Activated CD8-positive, alpha-beta memory T cell treated with anti-CD3 and anti-CD28 coated beads for 4 hours (primary cell): ENCODE measurements around the gene DNAH10.

Experiments used
- DNase-seq, 2 donors: peaks; one replicate each; pipeline ENCODE4 v3.0.0-alpha.2; 2020; ENCODE audit warnings: low read depth in 2 of 2

Gene DNAH10

DNA sequence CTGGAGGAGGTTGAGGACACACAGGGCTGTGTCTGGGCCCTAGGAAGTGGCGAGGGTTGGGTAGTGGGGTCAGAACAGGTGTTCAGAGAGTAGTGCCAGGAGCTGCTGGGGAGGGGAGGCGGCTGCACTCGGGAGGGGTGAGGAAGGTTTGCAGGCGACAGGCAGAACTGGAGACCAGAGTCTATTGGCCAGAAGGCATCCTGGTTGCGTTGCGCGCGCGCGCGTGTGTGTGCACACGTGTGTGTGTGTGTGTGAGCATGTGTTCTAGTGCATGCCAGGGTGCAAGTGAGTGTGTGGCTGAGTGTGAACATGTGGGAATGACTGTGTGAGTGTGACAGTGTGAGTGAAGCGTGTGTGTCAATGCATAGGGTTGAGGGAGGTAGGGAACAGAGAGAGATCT lies 124.2 kb downstream of the DNAH10 start:
- DNase-seq, result no peak

DNA sequence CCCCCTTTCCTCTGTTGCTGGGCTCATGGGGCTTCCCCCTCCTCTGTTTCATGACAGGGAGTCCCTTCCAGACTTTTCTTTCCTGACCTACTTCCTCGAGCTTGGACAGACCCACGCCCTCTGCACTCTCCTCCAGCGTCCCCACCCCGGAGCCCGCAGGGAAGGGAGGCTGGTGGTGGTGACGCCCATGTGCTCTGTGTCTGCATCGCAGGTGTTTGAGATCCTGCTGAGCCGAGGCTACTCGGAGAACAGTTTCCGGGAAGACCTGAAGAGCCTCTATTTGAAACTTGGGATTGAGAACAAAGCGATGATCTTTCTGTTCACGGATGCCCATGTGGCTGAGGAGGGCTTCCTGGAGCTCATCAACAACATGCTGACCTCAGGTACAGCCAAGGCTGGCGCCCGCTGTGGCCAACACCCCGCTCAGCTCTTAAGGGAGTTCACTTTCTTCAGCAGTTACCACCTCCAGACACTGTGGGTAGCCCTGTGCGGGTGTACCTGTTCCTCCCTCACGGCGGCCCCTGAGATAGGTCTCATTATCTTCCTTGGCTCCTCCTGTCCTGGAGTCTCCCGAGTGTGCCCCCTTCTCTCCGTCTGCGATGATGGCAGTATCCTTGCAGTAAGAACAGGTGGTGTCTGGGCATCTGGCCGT lies 125.0 kb downstream of the DNAH10 start:
- no peak for DNase-seq

DNA sequence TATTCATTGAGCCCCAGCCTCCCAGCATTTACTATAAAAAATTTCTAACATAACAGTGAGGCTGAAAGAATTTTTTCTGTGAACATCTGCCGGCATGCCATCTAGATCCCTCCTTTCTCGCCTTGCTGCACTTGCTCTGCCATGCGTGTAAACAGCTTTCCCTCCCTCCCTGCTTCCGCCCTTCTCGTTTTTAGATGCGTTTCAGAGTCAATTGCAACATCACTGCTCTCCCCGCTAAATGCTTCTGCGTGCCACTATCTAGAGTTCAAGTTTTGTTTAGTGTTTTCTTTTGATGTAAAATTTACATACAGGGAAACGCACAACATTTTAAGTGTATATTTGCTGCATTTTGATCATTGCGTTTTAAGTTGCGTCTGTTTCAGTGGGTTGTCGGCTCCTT lies 126.9 kb downstream of the DNAH10 start:
- DNase-seq, result no peak

DNA sequence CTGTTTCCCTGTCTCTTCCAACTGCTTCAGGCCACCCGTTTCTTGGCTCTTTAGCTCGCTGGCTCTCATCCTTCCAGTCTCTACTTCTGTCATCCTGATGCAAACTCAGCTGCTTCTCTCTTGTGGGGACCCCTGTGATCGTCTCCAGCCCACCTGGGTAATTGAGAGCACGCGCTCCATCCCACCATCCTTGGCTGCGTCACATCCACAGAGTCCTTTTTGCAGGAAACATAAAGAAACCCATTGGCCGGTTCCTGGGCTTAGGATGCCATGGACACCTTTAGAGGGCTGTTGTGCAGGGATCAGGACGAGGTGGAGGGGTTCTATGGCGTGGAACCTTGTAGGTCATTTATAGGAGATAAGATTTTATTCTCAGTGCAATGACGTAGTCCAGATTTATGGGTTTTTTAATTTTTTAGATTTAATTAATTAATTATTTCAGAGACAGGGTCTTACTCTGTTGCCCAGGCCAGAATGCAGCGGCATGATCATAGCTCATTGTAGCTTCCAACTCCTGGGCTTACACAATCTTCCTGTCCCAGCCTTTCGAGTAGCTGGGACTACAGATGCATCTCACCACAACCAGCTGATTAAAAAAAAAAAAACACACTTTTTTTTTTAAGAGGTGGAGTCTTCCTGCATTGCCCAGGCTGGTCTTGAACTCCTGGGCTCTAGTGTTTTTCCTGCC lies 127.9 kb downstream of the DNAH10 start:
- no peak for DNase-seq

DNA sequence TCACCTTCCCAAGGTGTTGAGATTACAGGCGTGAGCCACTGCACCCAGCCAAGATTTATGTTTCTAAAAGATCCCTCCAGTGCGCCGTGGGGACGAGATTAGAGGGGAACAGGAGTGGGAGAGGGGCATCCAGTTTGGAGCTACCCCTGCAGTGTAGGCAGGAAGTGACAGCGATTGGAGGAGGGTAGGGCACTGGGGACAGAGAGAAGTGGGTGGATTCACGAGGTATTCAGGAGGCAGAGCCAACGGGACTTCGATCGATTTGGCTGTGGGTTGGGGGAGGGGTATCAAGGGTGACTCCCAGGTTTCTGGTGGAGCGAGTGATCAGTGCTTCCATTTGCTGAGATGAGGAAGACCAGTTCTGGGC lies 128.4 kb downstream of the DNAH10 start:
- DNase-seq, result no peak

DNA sequence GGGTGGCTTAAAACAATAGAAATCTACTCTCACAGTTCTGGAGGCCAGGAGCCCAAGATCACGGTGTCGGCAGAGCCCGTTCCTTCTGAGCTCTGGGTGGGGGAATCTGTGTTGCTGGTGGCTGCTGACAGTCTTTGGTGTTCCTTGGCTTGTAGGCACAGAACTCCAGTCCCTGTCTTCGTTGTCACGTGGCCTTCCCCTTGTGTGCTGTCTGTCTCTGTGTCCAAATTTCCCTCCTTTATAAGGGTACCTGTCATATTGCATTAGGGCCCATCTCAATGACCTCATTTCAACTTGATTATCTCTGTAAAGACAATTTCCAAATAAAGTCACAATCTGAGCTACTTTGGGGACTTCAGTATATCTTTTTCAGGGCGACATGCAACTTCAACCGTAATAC lies 128.9 kb downstream of the DNAH10 start:
- DNase-seq, result no peak

DNA sequence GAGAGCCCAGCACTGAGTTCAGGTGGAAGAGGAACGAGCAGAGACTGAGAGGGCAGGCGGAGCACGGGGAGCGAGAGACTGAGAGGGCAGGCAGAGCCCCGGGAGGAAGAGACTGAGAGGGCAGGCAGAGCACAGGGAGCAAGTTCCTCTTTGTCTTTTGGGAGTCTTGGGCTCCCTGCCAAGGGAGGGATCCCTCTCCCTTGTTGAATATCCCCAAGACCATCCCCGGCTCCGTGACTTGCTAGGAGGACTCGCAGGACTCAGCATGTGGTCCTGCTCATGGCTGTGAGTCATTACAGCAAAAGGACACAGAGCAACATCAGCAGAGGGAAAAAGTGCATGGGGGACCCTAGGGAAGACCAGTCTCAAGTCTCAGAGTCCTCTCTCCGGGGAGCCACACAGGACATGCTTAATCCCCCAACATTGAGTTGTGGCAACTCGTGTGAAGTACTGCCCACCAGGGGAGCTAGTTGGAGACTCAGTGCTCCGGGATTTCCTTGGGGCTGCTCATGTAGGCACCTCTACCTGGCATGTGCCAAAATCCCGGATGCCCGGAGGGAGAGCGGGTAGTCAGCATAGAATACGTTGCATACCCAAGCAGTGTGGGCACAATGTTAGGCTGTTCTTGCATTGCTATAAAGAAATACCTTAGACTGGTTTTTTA lies 129.5 kb downstream of the DNAH10 start:
- DNase-seq, result no peak

DNA sequence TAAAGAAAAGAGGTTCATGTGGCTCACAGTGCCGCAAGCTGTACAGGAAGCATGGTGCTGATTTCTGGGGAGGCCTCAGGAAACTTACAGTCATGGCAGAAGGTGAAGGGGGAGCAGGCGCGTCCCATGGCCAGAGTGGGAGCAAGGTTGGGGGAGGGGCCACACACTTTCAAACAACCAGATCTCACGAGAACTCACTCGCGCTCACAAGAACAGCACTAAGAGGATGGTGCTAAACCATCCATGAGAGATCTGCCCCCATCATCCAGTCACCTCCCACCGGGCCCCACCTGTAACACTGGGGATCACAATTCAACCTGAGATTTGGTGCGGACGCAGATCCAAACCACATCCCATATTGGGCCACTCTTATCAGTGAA lies 130.1 kb downstream of the DNAH10 start:
- no peak for DNase-seq

DNA sequence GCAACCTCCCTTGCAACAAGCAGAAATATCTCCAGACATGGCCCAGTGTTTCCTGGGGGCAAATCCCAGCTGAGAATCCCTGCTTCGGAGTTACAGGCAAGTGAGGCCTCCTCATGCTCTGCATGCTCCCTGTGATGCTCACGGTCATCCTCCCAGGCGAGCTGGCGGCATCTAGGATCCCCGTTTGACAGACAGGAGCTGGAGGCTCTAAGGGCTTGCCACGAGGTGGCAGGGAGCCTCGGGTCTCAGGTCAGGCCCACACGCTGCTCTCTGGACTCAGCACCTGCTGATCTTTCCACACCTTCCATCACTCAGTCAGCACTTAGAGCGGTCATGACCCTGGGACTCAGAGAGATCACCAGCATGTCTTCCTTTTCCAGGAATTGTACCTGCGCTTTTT lies 130.8 kb downstream of the DNAH10 start:
- DNase-seq, result no peak

DNA sequence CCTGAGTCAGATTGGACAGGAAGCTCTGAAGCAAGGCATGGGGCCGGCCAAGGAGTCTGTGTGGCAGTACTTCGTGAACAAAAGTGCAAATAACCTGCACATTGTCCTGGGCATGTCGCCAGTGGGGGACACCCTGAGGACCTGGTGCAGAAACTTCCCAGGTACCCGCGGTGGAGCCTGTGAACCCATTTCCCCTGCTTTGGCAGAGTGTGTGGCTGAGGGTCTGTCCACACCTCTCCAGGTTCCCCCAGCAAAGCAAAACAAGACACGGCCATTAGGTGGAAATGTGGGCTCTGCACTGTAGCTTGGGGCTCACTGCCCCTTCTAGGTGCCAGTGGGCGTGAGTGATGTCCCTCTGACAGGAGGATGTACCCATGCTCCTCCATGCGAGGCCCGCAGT lies 131.2 kb downstream of the DNAH10 start:
- no peak for DNase-seq

DNA sequence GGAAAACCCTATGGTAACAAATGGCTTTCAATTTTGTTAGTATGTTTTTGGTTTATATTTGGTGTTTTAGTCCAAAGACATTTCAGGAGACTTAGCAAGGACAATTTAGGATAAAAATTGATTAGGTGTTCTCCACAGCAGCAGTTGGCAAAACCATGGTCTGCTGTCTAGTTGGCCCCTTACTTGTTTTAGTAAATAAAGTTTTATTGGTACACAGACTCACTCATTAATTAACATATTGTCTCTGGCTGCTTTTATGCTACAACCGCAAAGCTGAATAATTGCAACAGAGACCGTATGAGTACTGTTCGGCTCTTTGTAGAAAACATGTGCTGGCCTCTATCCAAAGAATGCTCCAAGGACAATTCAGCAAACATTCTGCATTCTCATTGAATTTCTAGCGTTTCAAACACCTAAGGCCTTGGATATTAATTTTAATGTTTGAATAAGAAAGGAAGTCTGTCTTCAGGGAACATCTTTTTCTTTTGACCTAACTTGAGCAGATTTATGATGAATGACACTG lies 132.8 kb downstream of the DNAH10 start:
- no peak for DNase-seq

DNA sequence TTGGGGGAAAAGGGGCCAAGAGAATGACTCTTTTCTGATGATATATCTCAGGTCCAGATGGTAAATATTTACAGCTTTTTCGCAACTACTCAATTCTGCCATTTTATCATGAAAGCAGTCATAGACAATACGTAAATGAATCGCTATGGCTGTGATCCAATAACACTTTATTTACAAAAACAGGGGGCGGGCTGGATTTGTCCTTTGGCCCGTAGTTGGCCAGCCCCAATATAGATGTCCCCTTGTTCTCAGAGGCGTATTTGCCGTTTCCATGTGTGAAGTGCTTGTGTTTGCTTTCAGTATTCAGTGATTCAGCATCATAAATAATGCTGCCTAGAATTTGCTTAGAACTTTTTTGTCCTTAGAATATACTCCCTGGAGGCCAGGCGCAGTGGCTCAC lies 133.3 kb downstream of the DNAH10 start:
- DNase-seq, result no peak

DNA sequence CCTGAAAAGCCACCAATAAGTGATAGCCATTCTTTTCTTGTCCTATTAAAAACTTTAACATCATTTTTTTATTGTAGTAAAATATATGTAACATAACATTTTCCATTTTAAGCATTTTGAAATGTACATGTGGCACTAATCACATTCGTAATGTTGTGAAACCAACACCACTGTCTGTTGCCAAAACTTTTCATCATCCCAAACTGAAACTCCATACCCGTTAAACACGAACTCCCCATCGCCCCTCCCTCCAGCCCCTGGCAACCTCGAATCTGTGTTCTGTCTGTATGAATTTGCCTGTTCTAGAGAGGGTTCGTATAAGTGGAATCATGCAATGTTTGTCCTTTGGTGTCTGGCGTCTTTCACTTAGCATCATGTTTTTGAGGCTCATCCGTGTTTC lies 134.7 kb downstream of the DNAH10 start:
- no peak for DNase-seq

DNA sequence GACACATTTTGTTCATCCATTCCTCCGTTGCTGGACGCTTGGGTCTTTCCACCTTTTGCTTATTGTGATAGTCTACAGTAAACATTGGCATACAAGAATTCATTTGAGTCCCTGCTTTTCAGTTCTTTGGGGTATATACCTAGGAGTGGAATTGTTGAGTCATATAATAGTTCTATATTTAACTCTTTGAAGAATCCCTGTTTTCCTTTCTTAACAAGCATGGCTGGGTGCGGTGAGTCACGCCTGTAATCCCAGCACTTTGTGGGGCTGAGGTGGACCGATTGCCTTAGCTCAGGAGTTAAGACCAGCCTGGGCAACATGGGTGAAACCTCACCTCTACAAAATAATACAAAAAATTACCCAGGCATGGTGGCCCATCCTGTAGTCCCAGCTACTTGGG lies 135.1 kb downstream of the DNAH10 start:
- DNase-seq, result no peak

DNA sequence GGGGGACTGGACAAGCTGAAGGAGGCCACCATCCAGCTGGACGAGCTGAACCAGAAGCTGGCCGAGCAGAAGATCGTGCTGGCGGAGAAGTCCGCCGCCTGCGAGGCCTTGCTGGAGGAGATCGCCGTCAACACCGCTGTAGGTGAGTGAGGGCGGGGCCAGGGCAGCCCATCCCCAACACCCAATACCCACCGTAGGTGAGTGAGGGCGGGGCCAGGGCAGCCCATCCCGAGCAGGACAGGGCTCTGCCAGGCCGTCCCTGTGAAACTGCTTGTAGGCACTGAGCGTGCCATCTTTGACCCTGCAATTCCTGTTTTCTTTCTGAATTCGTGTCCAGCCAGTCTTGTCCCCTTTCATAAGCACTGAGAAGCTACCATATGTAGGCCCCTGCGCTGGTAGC lies 136.6 kb downstream of the DNAH10 start:
- no peak for DNase-seq

DNA sequence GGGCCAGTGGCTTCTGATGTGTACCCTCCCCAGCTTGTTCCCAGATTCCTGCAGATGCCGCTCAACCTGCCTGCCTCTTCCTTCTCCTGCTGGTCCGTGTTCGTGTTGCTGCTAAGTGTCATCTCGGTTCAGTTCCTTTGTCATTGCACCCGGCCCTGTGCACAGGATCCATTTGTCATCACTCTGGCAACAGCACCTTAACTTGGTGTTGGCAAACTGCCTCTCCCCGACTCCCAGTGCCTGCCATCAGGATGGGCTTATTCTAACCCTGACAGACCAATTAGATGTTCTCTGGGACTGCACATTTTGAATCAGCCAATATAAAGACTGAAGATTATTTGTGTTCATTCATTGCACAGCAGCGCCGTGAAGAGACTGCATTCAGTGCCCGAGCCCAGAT lies 137.3 kb downstream of the DNAH10 start:
- no peak for DNase-seq

DNA sequence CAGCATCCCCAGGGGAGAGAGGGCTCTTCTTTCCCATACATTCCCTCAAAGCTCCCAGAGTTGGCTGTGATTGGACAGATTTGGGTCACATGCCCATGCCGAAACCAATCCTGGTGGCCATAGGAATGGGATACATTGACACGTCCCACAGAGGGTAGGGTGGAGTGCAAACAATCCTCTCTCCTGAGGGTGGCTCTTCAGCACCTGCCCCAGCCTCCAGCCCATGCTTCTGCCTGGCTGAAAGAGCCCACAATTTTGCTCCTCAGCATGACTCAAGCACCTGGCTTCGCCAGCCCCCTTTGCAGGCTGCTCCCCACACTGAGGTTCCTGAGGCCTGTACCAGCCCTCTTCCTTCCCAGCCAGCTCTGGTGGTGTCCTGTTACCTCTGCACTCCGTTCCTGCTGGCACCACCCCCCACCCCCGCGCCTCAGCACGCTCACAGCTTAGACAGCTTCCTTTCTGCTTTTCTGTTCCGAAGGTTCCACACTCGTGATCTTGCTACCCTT lies 138.8 kb downstream of the DNAH10 start:
- DNase-seq, result no peak

DNA sequence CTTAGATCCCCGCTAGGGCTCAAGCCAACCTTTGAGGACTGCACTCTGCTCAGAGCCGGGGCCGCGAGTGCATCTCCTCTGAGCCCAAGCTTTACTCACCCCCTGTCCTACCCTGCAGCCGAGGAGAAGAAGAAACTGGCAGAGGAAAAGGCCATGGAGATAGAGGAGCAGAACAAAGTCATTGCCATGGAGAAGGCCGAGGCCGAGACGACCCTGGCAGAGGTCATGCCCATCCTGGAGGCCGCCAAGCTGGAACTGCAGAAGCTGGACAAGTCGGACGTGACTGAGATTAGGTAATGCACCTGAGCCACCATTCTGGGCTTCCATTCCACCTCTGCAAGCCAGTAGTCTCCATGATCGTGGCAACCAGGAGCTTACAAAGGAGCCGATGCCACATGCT lies 140.7 kb downstream of the DNAH10 start:
- no peak for DNase-seq

DNA sequence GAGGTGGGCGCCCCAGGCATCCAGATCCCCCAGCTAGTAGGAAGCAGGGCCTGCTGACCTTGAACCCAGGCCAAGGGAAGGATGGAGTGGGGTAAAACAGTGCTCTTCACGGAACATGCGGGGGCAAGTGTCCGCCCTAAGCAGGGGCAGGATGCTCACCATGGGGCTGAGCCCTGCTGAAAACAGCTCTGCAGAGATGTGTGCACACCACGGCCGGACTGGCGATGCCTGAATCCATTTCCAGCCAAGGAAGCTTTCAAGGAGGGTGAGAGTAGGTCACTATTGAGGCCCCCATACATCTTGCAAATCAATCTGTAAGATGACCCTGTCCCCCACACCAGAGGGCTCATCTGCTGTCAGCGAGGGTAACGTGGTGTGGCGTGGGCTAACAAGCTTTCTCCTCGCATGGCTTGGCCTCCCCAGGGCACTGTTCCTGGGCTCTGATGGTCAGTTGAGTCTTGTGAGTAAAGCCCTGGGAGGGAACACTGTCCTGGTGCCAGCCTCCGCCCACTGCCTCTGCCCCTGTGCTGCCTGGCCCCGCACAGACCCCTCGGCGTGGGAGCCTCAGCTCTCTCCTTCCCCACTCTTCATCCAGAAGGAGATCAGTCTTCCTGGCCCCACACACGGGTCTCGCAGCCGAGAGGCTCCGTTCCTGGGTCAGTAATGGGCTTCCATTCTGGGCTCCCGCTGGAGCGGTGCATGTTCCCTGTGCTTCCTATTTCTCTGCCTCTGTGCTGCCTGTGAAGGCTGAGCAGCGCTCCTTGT lies 141.4 kb downstream of the DNAH10 start:
- no peak for DNase-seq

DNA sequence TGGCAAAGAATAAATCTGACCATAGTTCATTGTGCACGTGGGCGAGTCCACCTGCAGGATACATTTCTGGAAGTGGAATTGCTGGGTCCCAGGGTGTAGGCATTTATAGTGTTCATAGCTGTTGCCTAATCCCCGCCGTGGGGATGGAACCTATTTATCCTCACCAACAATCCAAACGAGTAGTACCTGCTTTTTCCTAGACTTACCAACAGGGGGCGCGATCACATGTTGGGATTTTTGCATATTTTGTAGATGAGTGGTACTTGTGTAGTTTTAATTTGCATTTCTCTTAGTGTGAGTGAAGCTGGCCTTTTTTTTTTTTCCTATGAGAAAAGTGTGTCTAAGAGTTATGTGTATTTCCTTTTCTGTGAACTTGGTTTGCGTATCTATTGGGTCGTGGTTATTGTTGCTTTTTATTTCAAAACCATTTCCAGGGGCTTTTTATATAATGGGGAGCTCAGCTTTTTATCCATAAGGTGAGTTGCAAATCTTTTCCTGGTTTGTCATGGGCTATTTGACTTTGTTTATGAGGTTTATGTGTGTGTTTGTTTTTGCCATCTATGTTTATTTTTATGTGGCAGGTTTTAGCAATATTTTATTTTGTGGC lies 143.3 kb downstream of the DNAH10 start:
- DNase-seq, result peak; percentile 36 to 44

DNA sequence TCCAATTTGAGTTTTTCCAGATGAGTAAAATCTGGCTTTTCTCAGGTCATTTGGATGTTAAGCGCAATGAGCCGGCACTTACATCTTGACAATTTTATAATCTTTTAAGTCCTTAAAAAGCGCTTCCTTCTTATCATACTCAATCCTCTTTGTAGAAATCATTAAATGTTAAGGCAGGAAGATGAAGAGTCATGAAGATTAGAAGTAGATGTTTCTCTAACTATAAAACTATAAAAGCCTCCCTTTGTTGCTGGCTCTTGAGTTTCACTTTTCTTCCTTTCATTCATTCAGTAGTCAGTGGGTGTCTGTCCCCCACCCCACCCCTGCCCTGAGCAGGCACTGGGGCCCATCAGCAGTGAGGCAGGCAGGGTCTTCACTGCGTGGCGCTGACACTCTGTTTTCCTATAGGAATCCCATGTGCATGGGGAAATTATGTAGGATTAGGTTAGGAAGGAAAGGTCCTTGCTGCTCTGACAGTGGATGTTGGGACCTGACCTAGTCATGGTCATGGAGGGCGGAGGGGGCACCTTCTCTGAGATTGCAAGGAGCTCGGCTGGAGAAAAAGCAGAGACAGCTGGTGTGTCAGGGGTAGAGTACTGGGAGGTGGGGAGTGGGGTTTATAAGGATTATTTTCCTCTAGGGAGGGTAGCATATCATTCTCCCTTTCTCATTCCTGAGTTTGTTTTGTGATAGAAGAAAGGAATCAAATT lies 144.8 kb downstream of the DNAH10 start:
- DNase-seq, result no peak
